ENCODE results near the gene SMAP2. TPM values are rescaled to one million over a fixed set of nuclear protein-coding genes. Genes with fewer than 3 reads are reported as not detected.
"Not testable (repeated sequence)": the region's sequence is repeated elsewhere in the genome, so short reads cannot be mapped to it uniquely, and the experiment has no call there.

SMAP2 gene
- total RNA-seq (2014; rRNA removed) = 34.9 and 35.1 TPM in 2 replicates
- polyA plus RNA-seq (2012) = 20.3 TPM

DNA sequence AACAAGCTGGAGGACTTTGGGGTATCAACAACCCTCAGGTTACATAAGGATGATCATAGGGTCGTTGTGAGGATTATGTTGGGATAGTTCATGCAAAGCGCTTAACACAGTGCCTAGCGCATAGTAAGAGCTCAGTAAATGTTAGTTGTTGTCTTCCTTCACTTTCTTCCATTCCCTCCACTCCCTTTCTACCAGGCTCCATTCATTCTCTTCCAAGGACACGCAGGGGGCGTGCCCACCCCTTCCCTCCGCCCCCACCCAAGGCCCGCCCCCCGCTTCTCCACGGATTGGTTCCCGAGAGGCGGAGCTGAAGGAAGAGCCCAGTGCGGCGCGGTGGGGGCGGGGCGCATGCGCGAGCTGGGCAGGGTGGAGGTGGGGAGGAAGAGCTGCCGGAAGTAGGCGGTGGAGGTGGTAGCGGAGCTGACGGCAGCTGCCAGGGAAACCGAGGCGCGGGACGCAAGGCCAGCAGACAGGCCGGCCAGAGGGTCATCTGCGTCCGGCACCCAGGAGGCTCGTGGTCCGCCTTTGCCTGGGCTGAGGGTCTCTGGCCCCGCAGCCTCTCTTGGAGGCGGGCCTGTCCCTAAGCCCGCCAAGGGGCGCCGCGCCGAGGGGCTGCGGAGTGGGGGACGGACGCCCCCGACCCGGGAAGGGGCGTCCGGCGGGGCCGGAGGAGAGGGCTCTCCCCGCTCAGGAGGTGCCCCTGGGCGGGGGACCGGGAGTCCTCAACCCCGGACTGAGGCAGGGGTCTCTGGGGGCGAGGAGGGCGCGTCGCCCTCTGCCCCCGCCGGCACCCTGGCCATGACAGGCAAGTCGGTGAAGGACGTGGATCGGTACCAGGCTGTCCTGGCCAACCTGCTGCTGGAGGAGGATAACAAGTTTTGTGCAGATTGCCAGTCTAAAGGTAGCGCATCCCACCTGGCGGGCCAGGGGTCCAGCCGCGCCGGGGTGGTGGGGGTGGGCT lies at the start of gene SMAP2:
SMAP2 (plus strand) TSS at position 405 of the 961 bp plus-strand sequence; CDS start at position 799, 394 bp downstream.
- peak; percentile 93 for DNase-seq (ENCODE audit: low read depth)

DNA sequence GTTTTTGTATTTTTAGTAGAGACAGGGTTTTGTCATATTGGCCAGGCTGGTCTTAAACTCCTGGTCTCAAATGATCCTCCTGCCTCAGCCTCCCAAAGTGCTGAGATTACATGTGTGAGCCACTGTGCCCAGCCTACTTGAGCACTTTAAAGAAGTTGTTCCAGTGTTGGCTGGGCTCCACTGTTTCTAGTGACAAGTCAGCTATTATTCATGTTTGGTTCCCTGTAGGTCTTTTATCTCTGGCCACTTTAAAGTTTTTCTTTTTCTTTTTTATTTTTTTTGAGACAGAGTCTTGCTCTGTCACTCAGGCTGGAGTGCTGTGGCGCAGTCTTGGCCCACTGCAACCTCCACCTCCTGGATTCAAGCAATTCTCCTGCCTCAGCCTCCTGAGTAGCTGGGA lies 42.1 kb upstream of the SMAP2 start:
- not testable (repeated sequence) for DNase-seq (ENCODE audit: low read depth)

DNA sequence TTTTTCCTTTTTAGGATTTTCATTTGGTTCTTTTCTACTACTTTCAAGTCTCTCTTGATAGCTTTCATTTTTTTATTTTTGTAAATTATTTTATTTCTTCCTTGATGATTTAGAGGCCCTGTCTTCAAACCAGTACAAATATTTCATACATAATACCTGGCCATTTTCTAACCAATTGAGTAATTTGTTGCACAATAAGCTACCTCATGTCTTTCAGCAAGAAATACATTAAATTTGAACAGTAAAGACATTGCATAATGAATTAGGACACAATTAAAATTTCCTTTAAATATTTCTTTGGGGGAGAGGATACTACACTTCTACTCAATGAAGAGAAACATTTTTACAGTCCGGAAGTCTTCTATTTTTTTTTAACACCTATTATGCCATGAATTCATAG lies 40.8 kb upstream of the SMAP2 start:
- no peak for DNase-seq (ENCODE audit: low read depth)

GRCh38 chr1:40337443-40337842 lies 36.1 kb upstream of the SMAP2 start:
- DNase-seq (ENCODE audit: low read depth) = no peak

GRCh38 chr1:40338745-40339419 lies 34.6 kb upstream of the SMAP2 start:
- DNase-seq (ENCODE audit: low read depth) = peak; percentile 66

- no peak for DNase-seq (ENCODE audit: low read depth)
Measured at GRCh38 chr1:40339420-40340323, 33.9 kb upstream of the SMAP2 start.

DNA sequence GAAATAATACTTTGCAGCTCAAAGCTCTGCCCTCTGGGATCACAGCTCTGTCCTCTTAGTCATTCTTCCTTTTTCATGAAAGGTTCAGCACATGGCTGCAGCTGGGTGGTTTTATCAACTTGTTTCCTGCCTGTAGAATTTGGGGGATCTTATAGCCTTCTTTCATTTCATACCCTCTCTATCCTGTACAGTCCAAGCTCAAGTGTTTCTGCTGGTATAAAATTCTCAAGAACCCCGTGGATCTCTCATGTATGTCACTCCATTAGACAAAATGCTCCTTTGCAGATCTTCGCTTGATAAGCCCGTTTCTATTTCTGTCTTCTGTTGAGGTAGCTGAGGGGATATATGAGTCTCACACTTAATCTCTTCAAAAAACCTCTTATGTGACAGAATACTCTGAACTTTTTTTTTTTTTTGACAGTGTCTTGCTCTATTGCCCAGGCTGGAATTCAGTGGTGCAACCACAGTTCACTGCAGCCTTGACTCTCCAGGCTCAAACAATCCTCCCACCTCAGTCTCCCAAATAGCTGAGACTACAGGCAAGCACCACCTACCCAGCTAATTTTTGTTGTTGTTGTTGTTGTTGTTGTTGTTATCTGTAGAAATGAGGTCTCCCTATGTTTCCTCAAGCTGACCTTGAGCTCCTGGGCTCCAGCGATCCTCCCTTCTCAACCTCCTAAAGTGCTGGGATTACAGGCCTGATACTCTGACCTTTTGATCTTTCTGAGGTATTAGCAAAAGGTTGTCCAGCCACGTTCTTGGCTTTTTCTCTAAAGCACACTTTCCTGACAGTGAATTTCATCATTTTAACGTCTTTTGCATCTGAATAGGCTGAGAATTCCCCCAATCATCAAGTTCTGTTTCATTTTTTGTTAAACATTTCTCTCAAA lies 31.8 kb upstream of the SMAP2 start:
- no peak for DNase-seq (ENCODE audit: low read depth)

GRCh38 chr1:40342381-40342717 lies 31.2 kb upstream of the SMAP2 start:
- not testable (repeated sequence) for DNase-seq (ENCODE audit: low read depth)

DNA sequence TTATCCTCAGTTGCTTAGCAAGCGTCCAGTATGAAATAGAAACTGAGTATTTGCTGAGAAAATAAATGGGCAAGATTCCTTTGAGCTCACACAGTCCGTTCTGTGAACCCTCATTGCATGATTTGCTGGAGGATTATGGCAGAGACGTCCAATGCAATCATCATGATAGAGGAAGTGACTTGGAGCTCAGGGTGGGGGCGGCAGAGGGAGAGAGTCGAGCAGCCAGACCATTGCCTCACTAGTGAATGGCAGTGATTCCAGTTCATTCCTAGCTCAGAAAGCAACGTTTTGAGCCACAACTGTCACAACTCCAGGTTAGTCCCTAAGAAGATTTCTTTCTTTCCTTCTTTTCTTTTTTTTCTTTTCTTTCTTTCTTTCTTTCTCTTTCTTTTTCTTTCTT lies 28.9 kb upstream of the SMAP2 start:
- peak; percentile 47 for DNase-seq (ENCODE audit: low read depth)

GRCh38 chr1:40350391-40350790 lies 23.1 kb upstream of the SMAP2 start:
- no peak for DNase-seq (ENCODE audit: low read depth)

GRCh38 chr1:40351124-40351523 lies 22.4 kb upstream of the SMAP2 start:
- DNase-seq (ENCODE audit: low read depth) = no peak

- no peak for DNase-seq (ENCODE audit: low read depth)
Measured at GRCh38 chr1:40352126-40352525, 21.4 kb upstream of the SMAP2 start.

GRCh38 chr1:40353082-40353481 lies 20.4 kb upstream of the SMAP2 start:
- no peak for DNase-seq (ENCODE audit: low read depth)

GRCh38 chr1:40357625-40358024 lies 15.9 kb upstream of the SMAP2 start:
- no peak for DNase-seq (ENCODE audit: low read depth)

GRCh38 chr1:40360631-40361030 lies 12.9 kb upstream of the SMAP2 start:
- no peak for DNase-seq (ENCODE audit: low read depth)

DNA sequence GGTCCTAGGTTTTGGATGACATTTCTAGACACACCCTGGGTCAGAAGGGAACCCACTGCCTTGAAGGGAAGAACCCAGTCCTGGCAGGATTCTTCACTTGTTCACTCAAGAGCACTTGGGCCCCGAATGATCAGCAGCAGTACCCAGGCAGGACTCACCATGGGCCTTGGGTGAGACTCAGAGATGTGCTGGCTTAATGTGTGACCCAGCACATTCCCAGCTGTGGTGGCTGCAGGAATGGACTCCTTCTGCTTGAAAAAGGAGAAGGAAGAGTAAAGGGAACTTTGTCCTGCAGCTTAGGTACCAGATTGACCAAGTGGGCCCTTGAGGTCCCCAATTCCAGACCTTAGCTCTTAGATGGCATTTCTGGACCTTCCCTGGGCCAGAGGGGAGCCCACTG lies 12.3 kb upstream of the SMAP2 start:
- DNase-seq (ENCODE audit: low read depth) = no peak

GRCh38 chr1:40361637-40362036 lies 11.9 kb upstream of the SMAP2 start:
- no peak for DNase-seq (ENCODE audit: low read depth)

DNA sequence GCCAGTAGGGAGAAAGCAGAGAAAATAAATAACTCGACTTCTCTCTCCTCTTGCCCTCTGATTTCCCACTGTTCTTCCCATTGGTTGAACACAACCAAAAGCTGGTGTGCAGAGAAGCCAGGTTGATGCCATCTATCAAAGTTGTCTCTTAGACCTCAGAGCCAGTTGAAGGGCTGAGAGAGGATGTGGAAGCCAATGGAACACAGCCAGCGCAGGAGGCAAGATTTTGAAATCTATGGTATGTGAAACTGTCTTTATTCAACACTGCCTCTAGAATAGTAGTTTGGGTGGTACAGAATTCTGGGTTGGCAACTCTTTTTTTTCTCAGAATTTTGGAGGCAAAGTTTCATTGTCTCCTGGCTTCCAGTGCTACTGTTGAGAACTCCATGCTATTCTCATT lies 11.3 kb upstream of the SMAP2 start:
- no peak for DNase-seq (ENCODE audit: low read depth)

GRCh38 chr1:40362699-40363098 lies 10.8 kb upstream of the SMAP2 start:
- no peak for DNase-seq (ENCODE audit: low read depth)

GRCh38 chr1:40363721-40364120 lies 9.8 kb upstream of the SMAP2 start:
- DNase-seq (ENCODE audit: low read depth) = no peak
